Smooth muscle cell (in vitro differentiated cells): ENCODE results near the gene KRT15. TPM values are rescaled to one million over a fixed set of nuclear protein-coding genes. Genes with fewer than 3 reads are reported as not detected.

Experiments used
- DNase-seq: peaks from one replicate; lab custom pipeline; 2025; ENCODE audit not compliant: unreplicated experiment; lab: John Stamatoyannopoulos, UW
- H2AFZ ChIP-seq: fragments of 200-600 bp; sonication (generic); 2 replicates; pipeline ENCODE4 v1.6.0; 2016; ENCODE audit warnings: antibody characterized with exemption, low read depth, mild to moderate bottlenecking
- H3F3A ChIP-seq: fragments of 200-600 bp; sonication (generic); 2 replicates; pipeline ENCODE4 v1.6.0; 2017; ENCODE audit warnings: antibody characterized with exemption, low read depth
- H3K27ac ChIP-seq: fragments of 200-600 bp; sonication (generic); 2 replicates; pipeline ENCODE4 v1.5.1; 2016; ENCODE audit warnings: low read depth, mild to moderate bottlenecking
- H3K27me3 ChIP-seq: fragments of 200-600 bp; sonication (generic); 2 replicates; pipeline ENCODE4 v1.6.1; 2016; ENCODE audit warnings: low read depth, mild to moderate bottlenecking
- H3K36me3 ChIP-seq: fragments of 200-600 bp; sonication (generic); 2 replicates; pipeline ENCODE4 v1.5.1; 2016; ENCODE audit warnings: low read depth
- H3K4me1 ChIP-seq: fragments of 200-600 bp; sonication (generic); 2 replicates; pipeline ENCODE4 v1.5.1; 2016; ENCODE audit warnings: low read depth
- H3K4me2 ChIP-seq: fragments of 200-600 bp; sonication (generic); 2 replicates; pipeline ENCODE4 v1.6.0; 2016; ENCODE audit warnings: mild to moderate bottlenecking
- H3K4me3 ChIP-seq: fragments of 200-600 bp; sonication (generic); 2 replicates; pipeline ENCODE4 v1.5.1; 2016; ENCODE audit warnings: mild to moderate bottlenecking
- H3K79me2 ChIP-seq: fragments of 200-600 bp; sonication (generic); 2 replicates; pipeline ENCODE4 v1.6.0; 2016; ENCODE audit warnings: low read depth, mild to moderate bottlenecking
- H3K9ac ChIP-seq: fragments of 200-600 bp; sonication (generic); 2 replicates; pipeline ENCODE4 v1.6.0; 2016; ENCODE audit warnings: low read depth
- H3K9me3 ChIP-seq: fragments of 200-600 bp; sonication (generic); replicated peaks from 2 replicates; pipeline ENCODE4 v1.5.1; 2016; ENCODE audit warnings: low read depth
- H4K20me1 ChIP-seq: fragments of 200-600 bp; sonication (generic); 2 replicates; pipeline ENCODE4 v1.6.0; 2016; ENCODE audit warnings: low read depth
- WGBS: methylation state at CpG from one replicate; pipeline ENCODE4 v1.1.7; 2016; ENCODE audit warnings: low lambda C conversion rate; 5-methylcytosine and 5-hydroxymethylcytosine counted together
- polyA plus RNA-seq: library from polyadenylated mRNA; unstranded; fragments of >200 nt; fragmentation: Nextera tagmentation; extraction: Ambion mirVana; gene quantifications from 2 replicates; pipeline ENCODE4 v1.2.1, GENCODE V29; 2016
- total RNA-seq: library from RNA; depleted of rRNA; stranded (reverse); fragments of >200 nt; gene quantifications from 2 replicates; pipeline ENCODE4 v1.2.3, GENCODE V29; 2014
- TF ChIP-seq, protein P1 (sequence below): fragments of 200-600 bp; sonication (generic); IDR thresholded peaks from 2 replicates; pipeline ENCODE4 v1.5.1; 2017; ENCODE audit warnings: borderline replicate concordance, mild to moderate bottlenecking, antibody characterized with exemption; ENCODE audit not compliant: insufficient read depth, poor library complexity, severe bottlenecking

The KRT15 gene
- total and polyA plus RNA-seq, 2 experiments from 2014 or later = 0.93 to 1.7 TPM

DNA sequence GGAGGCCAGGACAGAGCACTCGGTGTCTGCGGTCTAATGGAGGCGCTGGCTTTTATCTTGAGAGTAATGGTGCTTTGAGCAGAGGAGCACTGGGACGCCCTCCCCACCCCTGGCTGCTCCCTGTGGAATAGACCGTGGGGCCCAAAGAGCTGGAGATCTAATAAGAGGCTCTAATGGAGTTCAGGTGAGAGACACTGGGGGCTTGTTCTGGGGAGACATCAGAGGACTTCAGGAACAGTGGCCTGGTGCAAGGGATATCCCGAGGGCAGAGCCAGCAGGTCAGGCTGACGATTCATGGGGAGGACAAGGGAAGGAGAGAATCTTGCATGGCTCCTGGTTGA lies 18.9 kb upstream of the KRT15 start:
- WGBS = 63% methylated on average over 7 of the region's 7 CpGs
- TF ChIP-seq, protein P1, sequence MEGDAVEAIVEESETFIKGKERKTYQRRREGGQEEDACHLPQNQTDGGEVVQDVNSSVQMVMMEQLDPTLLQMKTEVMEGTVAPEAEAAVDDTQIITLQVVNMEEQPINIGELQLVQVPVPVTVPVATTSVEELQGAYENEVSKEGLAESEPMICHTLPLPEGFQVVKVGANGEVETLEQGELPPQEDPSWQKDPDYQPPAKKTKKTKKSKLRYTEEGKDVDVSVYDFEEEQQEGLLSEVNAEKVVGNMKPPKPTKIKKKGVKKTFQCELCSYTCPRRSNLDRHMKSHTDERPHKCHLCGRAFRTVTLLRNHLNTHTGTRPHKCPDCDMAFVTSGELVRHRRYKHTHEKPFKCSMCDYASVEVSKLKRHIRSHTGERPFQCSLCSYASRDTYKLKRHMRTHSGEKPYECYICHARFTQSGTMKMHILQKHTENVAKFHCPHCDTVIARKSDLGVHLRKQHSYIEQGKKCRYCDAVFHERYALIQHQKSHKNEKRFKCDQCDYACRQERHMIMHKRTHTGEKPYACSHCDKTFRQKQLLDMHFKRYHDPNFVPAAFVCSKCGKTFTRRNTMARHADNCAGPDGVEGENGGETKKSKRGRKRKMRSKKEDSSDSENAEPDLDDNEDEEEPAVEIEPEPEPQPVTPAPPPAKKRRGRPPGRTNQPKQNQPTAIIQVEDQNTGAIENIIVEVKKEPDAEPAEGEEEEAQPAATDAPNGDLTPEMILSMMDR = no peak
- Histone ChIP-seq H4K20me1 (no peaks in the 10 kb centered on the region), H2AFZ (no peak overlapping the region), H3K79me2 (no peaks in the 10 kb centered on the region), H3K9me3 (no peaks in the 10 kb centered on the region), H3F3A (peaks cover 12% of the 10 kb centered on the region), H3K9ac (no peak overlapping the region), H3K27me3 (no peaks in the 10 kb centered on the region), H3K36me3 (no peaks in the 10 kb centered on the region), H3K4me3 (no peak overlapping the region), H3K4me1 (peaks cover 15% of the 10 kb centered on the region), H3K4me2 (no peak overlapping the region), H3K27ac (peak overlapping the region; percentile 38)
- no peak for DNase-seq

DNA sequence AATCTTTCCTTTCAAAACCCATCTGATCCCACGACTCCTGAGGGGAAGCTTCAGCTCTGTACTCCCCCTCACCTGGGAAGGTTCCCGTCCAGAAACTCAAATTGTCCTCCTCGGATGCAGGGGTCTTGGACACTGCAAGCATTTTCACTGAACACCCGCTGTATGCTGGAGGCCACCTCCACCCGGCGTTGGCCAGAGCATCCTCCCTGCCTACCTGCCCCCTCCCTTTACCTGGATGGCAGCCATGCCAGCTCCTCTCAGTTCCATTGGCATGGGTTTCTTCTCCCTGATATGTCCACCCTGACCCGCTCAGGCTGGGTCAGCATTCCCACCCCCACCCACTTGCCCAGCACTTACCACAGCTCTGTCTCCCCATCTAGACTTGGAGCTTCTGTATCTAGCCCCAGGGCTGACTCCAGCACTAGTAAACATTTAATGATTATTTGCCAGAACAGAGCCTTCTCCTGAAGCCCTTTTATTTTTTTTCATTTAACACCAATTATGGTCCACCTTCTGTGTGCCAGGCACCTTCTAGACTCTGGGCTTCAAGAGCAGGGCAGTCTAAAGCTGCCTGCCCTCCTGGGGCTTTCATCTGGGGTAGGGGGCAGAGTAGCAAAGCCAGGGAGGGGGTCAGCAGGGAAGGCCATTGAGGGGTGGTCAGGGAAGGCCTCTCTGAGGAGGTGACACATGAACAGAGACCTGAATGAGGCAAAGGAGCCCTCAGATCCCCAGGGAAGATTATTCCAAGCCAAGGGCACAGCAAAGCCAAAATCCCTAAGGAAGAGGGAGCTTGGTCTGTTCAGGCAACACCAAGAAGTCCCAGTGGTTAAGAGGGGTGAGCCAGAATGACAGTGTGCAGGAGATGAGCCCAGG lies 18.3 kb upstream of the KRT15 start:
- Histone ChIP-seq H4K20me1 (no peaks in the 10 kb centered on the region), H2AFZ (no peak overlapping the region), H3F3A (peaks cover 12% of the 10 kb centered on the region), H3K79me2 (no peaks in the 10 kb centered on the region), H3K4me1 (peaks cover 15% of the 10 kb centered on the region), H3K9ac (no peak overlapping the region), H3K36me3 (no peaks in the 10 kb centered on the region), H3K27me3 (no peaks in the 10 kb centered on the region), H3K27ac (peak overlapping the region; percentile 38), H3K4me3 (no peak overlapping the region), H3K9me3 (no peaks in the 10 kb centered on the region), H3K4me2 (no peak overlapping the region)
- WGBS = 95% methylated on average over 7 of the region's 7 CpGs
- DNase-seq = no peak
- TF ChIP-seq, protein P1 = no peak

DNA sequence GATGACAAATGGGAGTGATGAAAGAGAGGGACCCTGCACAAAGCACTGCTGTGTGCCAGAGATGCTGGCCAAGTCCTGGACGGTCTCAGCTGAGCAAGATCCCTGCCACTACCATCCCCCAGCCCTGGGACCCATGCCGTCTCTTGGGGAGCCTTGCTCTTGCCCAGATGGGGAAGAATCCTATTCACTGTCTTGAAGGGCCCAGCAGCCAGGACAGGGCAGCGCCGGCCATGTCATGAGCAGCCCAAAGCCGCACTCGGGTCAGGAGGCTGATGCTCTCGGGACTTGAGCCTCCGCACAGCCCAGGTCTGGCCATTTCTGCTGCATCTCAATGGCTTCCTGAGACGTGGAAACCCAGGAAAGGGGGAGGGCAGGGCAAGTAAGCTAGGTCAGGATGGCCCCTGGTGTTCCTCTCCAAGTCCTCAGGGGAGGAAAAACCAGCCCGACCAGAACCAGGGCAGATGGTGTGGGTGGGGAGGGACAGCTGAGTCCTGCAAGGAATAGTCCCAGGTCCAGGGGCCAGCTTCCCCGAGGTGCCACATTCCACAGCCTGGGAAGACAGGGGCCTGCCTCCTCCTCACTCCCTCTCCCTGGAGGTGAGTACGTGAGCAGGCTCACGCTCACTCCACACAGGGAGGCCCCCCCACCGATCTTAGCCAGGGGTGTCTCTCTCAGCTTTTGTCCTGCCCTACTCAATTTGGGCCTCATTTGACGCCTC lies 17.2 kb upstream of the KRT15 start:
- peaks cover 9% of the 10 kb centered on the region for H3F3A ChIP-seq
- no peaks in the 10 kb centered on the region for H3K36me3 ChIP-seq
- H3K4me1 ChIP-seq = peaks cover 18% of the 10 kb centered on the region
- H3K27ac ChIP-seq = no peak overlapping the region
- no peak overlapping the region for H3K4me2 ChIP-seq
- H2AFZ ChIP-seq = no peak overlapping the region
- H3K4me3 ChIP-seq = no peak overlapping the region
- DNase-seq = no peak
- H3K9me3 ChIP-seq = no peaks in the 10 kb centered on the region
- TF ChIP-seq, protein P1 = no peak
- H3K9ac ChIP-seq = no peak overlapping the region
- no peaks in the 10 kb centered on the region for H3K27me3 ChIP-seq
- no peaks in the 10 kb centered on the region for H3K79me2 ChIP-seq
- 63% methylated on average over 15 of the region's 15 CpGs for WGBS
- H4K20me1 ChIP-seq = no peaks in the 10 kb centered on the region
